GM19099 (cell line): ENCODE measurements around the gene MTERF4.

Source experiments
- POLR2A ChIP-seq: IDR thresholded peaks from 3 replicates; pipeline ENCODE4 v1.6.1; 2011; ENCODE audit warnings: low read depth; ENCODE audit not compliant: insufficient read length; ENCODE audit errors: extremely low read depth

MTERF4 gene

DNA sequence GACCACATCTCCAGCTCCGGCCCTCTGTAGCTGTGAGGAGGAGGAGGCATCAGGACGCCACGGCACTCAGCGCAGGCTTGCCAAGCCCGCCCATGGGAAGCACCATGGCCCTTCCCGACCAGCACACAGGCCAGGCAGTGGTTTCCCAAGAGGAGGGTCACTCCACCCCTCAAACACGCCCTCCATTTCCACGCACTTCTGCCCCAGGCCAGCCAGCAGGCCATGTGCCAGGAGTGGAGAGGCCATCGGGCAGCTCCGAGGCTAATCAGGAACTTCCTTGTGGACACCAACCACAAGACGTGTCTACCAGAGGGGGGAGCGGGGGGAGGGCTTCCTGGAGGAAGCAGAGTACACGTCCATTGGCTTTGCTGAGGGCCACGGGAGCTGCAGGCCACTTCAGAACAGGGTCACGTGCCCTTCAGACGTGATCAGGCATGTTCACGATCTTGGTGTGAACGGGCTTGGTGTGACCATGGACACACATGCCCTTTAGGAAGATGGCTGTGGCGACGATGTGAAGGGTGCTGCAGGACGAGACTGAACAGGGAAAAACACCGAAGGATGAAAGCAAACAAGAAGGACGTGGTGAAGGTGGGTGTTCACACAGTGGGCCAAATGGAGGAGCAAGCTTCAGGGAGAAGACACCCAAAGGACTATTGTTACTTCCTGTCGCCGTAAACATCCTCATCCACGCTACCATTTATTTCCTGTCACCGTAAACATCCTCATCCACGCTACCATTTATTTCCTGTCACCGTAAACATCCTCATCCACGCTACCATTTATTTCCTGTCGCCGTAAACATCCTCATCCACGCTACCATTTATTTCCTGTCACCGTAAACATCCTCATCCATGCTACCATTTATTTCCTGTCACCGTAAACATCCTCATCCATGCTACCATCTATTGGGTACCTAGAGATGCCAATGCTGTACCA is 6.5 kb upstream of the MTERF4 start:
- TF ChIP-seq POLR2A = no peak

DNA sequence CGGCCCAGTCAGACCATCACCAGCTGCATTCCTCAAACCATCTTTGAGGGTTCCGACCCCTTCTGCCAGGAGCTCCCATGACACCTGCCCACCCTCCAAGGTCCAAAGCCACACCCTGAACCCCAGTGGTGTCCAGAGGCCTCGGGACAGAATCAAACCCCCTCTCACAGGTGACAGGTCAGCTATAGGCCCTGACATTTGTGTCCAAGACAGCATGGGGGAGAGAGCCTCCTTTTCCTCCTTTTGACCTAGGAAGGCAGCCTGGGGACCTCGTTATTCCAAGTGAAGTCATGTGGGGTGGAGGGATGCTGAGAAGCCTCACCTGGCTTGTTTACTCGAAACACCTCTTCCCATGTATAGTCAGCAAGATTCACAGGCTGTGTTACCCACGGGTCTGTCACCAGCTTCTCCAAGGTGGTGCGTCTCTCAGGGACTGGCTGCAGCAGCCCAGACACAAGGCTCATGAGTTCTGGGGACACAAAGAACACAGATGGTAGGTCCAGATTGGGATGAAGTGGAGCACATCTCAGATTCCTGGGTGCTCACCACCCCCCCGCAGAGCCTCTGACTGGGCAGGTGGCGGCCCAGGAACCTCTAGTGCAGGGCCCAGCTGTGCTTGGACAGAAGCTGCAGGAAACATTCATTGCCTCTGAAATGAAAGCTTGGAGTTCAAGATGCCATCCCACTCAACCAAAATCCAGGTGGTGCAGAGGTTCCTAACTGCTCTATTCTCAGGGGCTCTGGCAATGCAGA is 5.1 kb upstream of the MTERF4 start:
- no peak for TF ChIP-seq POLR2A

DNA sequence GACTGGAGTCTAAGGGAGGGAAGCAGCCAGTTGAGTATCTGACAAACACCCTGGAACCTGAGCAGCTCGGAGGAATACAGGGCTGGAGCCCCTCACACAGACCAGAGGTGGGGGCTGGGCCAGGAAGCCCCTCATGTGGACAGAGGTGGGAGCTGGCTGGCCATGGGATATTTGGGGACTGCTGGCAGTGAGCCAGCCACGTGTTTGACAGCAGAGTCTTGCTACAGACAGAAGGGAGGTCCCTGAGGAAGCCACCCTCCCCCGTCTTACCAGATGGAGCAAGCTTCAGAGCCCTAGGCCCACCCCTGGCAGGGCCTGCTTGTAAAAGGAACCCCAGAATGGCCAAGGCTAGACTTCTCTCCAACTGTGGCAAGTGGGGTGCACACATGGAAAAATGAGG is 3.6 kb upstream of the MTERF4 start:
- TF ChIP-seq POLR2A = no peak

DNA sequence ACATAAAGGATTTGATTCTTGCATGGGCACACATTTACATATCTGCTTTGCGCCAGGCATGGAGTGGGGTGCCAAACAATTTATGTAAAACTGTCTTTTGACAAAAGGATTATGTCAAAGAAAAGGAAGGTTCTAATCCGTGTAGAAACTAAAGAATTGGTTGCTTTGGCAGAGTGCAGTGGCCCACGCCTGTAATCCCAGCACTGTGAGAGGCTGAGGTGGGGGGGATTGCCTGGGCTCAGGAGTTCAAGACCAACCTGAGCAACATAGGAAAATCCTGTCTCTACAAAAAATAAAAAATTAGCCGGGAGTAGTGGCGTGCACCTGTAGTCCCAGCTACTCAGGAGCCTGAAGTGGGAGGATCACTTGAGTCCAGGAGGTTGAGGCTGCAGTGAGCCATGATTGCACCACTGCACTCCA is 1.1 kb upstream of the MTERF4 start:
- TF ChIP-seq POLR2A = no peak

DNA sequence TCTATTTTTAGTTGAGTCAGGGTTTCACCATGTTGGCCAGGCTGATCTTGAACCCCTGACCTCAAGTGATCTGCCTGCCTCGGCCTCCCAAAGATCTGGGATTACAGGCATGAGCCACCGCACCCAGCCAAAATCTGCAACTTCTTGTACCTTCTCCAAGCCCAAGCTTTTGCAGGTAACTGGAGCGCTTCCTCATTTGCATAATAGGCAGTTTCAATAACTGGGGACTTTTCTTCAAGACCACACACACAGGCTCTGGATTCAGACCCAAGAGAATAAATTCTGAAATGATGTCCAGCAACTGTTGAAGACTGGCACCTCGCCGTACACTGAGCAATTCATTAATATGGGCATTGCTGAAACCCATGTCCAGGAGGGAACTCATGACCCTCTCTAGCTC is 2.8 kb downstream of the MTERF4 start:
- TF ChIP-seq POLR2A = no peak

DNA sequence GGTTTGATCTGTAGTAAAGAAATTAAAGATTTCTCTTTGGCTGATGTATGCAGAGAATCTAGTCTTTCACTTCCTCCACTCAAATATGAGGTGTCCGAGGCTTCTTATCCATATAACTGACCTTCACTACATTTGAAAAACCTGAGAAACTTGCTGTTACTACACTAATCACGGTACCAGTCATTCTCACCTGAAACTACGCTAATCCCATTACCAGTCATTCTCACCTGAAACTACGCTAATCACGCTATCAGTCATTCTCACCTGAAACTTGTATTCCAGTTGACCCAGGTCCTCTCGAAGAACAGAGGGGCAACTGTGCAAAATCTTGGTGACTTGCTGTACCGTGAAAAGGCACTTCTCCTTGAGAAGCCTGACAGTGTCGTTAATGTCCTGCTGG is 5.1 kb downstream of the MTERF4 start:
- no peak for TF ChIP-seq POLR2A

DNA sequence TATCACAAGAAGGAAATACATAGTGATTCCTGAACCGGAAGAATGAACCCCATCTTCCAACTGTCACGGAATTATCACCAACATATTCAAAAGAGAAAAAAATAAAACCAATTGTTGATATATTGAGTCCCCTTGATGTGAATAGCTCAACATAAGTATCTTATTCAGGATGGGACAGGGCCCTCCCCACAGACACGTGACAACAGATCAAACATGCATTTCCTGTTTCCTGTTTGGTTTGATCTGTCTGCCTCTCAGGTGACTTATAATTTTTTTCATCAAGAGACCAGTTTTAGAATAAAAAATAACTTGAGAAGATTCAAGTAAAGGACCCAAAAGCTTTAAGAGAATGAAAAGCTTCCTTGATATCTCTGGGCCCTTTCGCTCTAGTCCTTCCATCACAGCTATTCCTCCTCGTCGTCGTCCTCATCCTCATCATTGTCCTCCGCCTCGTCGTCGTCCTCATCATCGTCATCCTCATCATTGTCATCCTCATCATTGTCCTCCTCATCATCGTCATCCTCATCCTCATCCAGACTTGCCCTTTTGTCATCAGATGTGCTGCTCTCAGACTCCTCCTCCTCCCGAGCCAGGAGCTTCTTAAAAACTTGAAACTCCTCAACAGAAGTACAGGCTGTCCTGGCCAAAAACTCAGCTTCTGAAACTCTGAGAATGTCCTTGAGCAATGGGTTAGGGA is 6.3 kb downstream of the MTERF4 start:
- TF ChIP-seq POLR2A = no peak

DNA sequence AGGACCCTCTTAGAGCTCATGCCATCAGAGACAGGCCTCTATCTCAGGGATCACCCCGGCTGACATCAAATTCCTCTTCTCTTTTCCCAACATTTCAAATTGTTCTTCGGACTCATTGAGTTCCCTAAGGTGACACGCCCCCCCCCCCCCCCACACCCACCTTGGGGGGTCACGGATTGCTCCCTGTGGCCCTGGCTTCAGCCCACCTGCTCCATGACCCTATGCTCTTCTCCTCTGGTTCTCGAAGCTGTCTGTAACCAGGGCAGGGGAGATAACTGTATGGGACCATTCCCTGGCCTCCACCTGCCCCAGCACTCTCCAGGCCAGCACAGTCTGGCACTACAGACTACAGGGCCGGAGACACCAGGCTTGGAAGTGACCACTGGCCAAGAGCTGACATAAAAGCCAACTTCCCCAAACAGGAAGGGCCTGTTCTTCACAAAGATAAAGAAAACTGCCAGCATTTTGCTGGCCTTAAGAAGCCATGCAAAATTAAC is 7.1 kb downstream of the MTERF4 start:
- no peak for TF ChIP-seq POLR2A

DNA sequence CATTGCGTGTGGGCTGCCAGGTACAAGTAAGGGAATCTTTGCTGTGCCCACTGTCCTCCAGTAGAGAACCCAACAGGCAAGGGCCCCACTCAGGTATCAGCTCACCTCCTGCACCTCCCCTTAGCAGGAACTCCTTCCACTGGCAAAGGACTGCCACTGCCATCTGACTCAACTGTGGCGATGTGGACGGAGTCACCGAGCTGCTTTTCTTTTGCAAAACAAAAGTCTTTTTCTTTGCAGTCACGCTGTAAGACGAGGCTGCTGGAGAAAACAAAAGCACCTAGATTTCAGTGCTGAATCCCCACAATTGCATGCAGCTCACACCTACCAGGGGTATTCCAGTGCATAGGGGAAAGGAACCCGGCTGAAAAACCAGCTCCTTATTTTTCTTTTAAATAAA is 7.9 kb downstream of the MTERF4 start:
- no peak for TF ChIP-seq POLR2A

DNA sequence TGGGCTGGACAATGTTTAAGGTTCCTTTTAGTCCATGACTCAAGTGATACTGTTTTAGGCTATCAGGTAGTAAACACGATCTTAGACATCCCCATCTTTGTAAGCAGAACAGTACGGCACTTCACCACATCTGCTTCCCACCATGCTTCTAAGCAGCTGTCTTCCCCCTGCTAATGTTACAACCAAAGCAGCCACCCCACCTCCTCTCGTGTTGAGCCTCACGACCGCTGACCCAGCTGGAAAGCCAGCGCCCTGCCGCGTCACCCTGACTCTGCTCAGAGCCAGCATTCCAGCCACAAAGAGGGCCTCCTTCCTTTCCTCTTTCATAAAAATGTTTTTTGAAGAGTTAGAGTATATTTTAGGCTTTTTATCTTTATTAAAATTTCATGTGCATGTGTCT is 9.4 kb downstream of the MTERF4 start:
- TF ChIP-seq POLR2A = no peak

DNA sequence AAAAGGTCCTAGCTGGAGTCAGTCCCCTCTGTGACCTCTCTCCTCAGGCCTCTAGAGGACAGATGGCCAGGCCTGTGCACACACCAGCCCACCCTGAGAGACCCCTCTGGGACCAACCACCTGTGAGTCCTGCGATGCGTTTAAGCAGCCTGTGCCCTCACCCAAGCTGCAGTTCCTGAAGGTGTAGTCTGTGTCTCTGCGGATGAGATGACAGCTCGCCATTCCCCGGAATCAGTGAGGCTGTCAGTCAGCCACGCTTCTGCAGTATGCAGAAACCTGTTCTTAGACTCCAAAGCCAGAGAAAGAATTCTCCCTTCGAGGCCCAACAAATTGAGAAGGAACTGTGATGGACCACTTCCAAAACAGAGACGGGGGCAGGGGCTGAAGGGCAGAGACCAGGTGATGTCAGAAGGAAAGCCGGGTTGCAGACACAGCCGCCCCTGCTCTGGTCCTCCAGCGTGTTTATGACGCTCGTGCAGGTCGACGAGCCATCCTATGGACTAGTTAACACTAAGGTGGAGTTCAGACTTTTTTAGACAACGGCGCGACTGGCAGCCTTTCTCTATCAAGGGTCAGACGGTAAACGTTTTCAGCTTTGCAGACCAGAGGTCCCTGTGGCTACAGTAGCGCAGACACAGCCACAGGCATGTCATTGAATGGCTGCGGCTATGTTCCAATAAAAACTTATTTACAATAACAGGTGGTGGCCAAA is 10.2 kb downstream of the MTERF4 start:
- no peak for TF ChIP-seq POLR2A

DNA sequence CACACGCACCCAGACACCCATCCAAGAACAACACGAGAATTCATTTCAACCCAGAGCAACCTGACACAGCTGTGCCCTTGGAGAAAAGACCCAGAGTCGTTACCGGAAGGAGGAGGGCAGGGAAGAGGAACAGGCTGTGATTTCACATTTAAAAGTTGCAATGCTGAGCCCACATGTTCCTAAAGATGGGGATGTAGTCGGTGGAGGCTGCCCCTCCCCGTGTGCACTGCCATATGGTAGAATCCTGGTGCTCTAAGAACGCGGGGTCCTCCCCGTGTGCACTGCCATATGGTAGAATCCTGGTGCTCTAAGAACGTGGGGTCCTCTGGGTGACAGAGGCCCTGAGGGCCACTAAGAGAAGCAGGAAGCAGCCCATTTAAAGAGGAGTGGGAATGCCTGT is 10.9 kb downstream of the MTERF4 start:
- TF ChIP-seq POLR2A = no peak

DNA sequence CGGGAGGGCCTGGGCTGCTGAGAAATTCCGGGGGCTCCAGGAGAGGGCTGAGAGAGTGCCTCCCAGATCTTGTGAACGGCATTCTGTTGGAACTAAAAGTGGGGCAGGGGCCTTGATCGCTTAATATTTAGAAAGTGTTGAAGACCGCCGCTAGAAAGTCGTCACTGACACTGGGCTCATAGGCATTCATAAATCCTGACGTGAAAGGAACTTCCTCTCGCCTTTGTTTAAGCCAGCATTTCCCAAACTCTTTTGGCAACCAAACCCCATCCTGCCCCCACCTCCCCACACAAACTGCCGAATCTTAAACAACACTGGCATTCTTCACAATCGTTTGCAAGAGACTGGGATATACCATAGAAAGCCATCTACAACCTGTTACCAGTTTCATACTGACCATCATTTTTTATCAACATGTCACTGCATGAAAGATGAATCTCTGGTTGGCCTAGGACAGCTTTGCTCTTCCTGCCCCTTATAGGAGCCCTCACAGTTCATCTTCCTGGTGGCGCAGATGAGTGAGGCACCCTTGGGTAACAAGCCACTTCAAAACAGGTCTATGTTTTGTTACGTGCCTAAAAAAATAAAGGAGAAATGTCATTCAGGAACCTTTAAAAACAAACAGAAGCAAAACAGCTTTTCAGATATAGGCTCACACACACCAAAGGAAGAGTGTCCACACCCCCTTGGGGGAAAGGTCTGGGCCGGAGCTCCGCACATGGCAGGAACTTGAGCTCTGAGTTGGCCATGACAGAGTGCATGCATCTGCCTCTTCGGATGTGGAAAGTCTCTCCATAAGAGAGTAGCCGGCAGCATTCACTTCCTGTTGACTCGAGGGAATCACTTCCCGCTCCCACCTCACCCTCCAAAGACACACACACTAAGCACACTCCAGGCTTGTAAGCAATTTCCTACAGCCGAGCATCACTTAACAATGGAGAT is 13.0 kb downstream of the MTERF4 start:
- TF ChIP-seq POLR2A = no peak

DNA sequence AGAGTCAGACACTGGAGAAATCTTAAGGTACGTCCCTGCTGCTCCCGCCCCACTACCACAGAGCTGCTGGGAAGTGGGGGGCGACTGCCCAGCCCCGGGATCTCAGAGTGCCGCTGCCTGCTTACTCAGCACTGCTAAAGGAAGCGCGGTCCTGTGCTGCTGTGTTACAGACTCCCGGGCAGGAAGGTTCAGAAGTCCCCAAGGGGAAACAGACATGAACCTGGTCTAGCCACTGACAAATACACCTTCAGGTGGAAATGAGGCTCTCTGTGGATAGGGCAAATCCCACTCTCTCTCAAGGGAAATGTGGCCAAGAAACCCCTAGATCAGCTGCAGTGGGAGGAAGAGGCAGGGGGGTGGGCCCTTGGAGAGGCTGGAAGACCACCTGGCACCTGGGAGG is 13.7 kb downstream of the MTERF4 start:
- TF ChIP-seq POLR2A = no peak
